Hepatocyte (in vitro differentiated cells): ENCODE results near the gene DHRS2. TPM values are rescaled to one million over a fixed set of nuclear protein-coding genes. Genes with fewer than 3 reads are reported as not detected.

Source experiments
- DNase-seq: peaks from one replicate; pipeline ENCODE4 v3.0.0-alpha.2; 2016; ENCODE audit warnings: low spot score
- H2AFZ ChIP-seq: fragments of 200-600 bp; sonication (generic); 2 replicates; pipeline ENCODE4 v1.6.0; 2016; ENCODE audit warnings: antibody characterized with exemption, mild to moderate bottlenecking
- H3K27ac ChIP-seq: fragments of 200-600 bp; sonication (generic); 2 replicates; pipeline ENCODE4 v1.5.1; 2016; ENCODE audit warnings: mild to moderate bottlenecking
- H3K27me3 ChIP-seq: fragments of 200-600 bp; sonication (generic); 2 replicates; pipeline ENCODE4 v1.6.1; 2016
- H3K36me3 ChIP-seq: fragments of 200-600 bp; sonication (generic); replicated peaks from 2 replicates; pipeline ENCODE4 v1.5.1; 2016; ENCODE audit warnings: low read depth; ENCODE audit not compliant: insufficient read depth
- H3K4me1 ChIP-seq: fragments of 200-600 bp; sonication (generic); 2 replicates; pipeline ENCODE4 v1.5.1; 2016; ENCODE audit warnings: mild to moderate bottlenecking, moderate library complexity; ENCODE audit not compliant: insufficient read depth
- H3K4me2 ChIP-seq: fragments of 200-600 bp; sonication (generic); 2 replicates; pipeline ENCODE4 v1.6.0; 2016
- H3K4me3 ChIP-seq: fragments of 200-600 bp; sonication (generic); 2 replicates; pipeline ENCODE4 v1.5.1; 2016; ENCODE audit warnings: mild to moderate bottlenecking
- H3K79me2 ChIP-seq: fragments of 200-600 bp; sonication (generic); 2 replicates; pipeline ENCODE4 v1.6.0; 2017; ENCODE audit warnings: mild to moderate bottlenecking
- H3K9me2 ChIP-seq: fragments of 200-600 bp; sonication (generic); replicated peaks from 2 replicates; pipeline ENCODE4 v1.6.0; 2017; ENCODE audit warnings: mild to moderate bottlenecking; ENCODE audit not compliant: insufficient read depth
- H3K9me3 ChIP-seq: fragments of 200-600 bp; sonication (generic); 2 replicates; pipeline ENCODE4 v1.5.1; 2016; ENCODE audit warnings: low read depth, mild to moderate bottlenecking
- H4K20me1 ChIP-seq: fragments of 200-600 bp; sonication (generic); 2 replicates; pipeline ENCODE4 v1.6.0; 2016; ENCODE audit warnings: mild to moderate bottlenecking; ENCODE audit not compliant: insufficient read depth, poor library complexity, severe bottlenecking
- CTCF ChIP-seq: fragments of 200-600 bp; sonication (generic); IDR thresholded peaks from 2 replicates; pipeline ENCODE4 v1.5.1; 2016; ENCODE audit warnings: antibody characterized with exemption, mild to moderate bottlenecking; ENCODE audit not compliant: poor library complexity
- EZH2 ChIP-seq: fragments of 200-600 bp; sonication (generic); IDR thresholded peaks from 2 replicates; pipeline ENCODE4 v1.6.1; 2016; ENCODE audit warnings: antibody characterized with exemption, mild to moderate bottlenecking, borderline replicate concordance
- EZH2phosphoT487 ChIP-seq: fragments of 200-600 bp; sonication (generic); IDR thresholded peaks from one replicate; pipeline ENCODE4 v1.6.1; 2018; ENCODE audit warnings: antibody characterized with exemption, mild to moderate bottlenecking, low read depth, moderate library complexity; ENCODE audit not compliant: unreplicated experiment, severe bottlenecking
- WGBS: methylation state at CpG from one replicate; pipeline ENCODE4 v1.1.6; 2016; ENCODE audit warnings: low lambda C conversion rate; ENCODE audit errors: missing lambda C conversion rate; 5-methylcytosine and 5-hydroxymethylcytosine counted together
- polyA plus RNA-seq: library from polyadenylated mRNA; unstranded; fragments of >200 nt; fragmentation: Nextera tagmentation; extraction: Ambion mirVana; gene quantifications from 2 replicates; pipeline ENCODE4 v1.2.1, GENCODE V29; 2016
- total RNA-seq: library from RNA; depleted of rRNA; stranded (reverse); fragments of >200 nt; gene quantifications from 2 replicates; pipeline ENCODE4 v1.2.3, GENCODE V29; 2014

Gene DHRS2
- total and polyA plus RNA-seq, 2 experiments from 2014 or later, result 10.4 to 14.2 TPM

GRCh38 chr14:23661542-23661941 is 25.4 kb downstream of the DHRS2 start:
- no peak overlapping the region for H3K4me3 ChIP-seq
- H3K4me2 ChIP-seq, result no peak overlapping the region
- H3K9me3 ChIP-seq, result no peaks in the 10 kb centered on the region
- no peaks in the 10 kb centered on the region for H3K79me2 ChIP-seq
- no peak overlapping the region for H3K27ac ChIP-seq
- no peaks in the 10 kb centered on the region for H3K9me2 ChIP-seq
- H3K4me1 ChIP-seq, result peaks cover 4% of the 10 kb centered on the region
- H3K27me3 ChIP-seq, result no peaks in the 10 kb centered on the region
- no peaks in the 10 kb centered on the region for H3K36me3 ChIP-seq
- no peaks in the 10 kb centered on the region for H4K20me1 ChIP-seq
- TF ChIP-seq EZH2phosphoT487 (no peak), CTCF (no peak)
- no peak overlapping the region for H2AFZ ChIP-seq
- WGBS, result 76% methylated on average over 5 of the region's 5 CpGs
- DNase-seq, result no peak

- Histone ChIP-seq H3K79me2 (no peaks in the 10 kb centered on the region), H3K9me3 (no peaks in the 10 kb centered on the region), H3K4me1 (peaks cover 4% of the 10 kb centered on the region), H3K4me3 (no peak overlapping the region), H3K27me3 (no peaks in the 10 kb centered on the region), H3K4me2 (no peak overlapping the region), H3K9me2 (no peaks in the 10 kb centered on the region), H2AFZ (no peak overlapping the region), H3K27ac (no peak overlapping the region), H4K20me1 (no peaks in the 10 kb centered on the region), H3K36me3 (no peaks in the 10 kb centered on the region)
- TF ChIP-seq EZH2phosphoT487 (no peak), CTCF (no peak), EZH2 (no peak)
- no peak for DNase-seq
- WGBS, result 89% methylated on average over 2 of the region's 2 CpGs
Observed at GRCh38 chr14:23663127-23663526, 27.0 kb downstream of the DHRS2 start.

GRCh38 chr14:23663711-23664110 is 27.5 kb downstream of the DHRS2 start:
- 71% methylated on average over 5 of the region's 5 CpGs for WGBS
- Histone ChIP-seq H3K27ac (no peak overlapping the region), H3K4me1 (peaks cover 4% of the 10 kb centered on the region), H3K27me3 (no peaks in the 10 kb centered on the region), H3K4me2 (no peak overlapping the region), H2AFZ (no peak overlapping the region), H3K36me3 (no peaks in the 10 kb centered on the region), H3K4me3 (no peak overlapping the region), H3K9me3 (no peaks in the 10 kb centered on the region), H4K20me1 (no peaks in the 10 kb centered on the region), H3K9me2 (no peaks in the 10 kb centered on the region), H3K79me2 (no peaks in the 10 kb centered on the region)
- TF ChIP-seq CTCF, result no peak
- TF ChIP-seq EZH2, result no peak
- no peak for TF ChIP-seq EZH2phosphoT487
- no peak for DNase-seq
